GM18505 (cell line): ENCODE results near the gene B4GALT5.

Experiments
- ATAC-seq: cut with Tn5 transposase; IDR thresholded peaks from one replicate; pipeline ENCODE4 v1.9.1; 2021; ENCODE audit not compliant: unreplicated experiment
- POLR2A ChIP-seq: IDR thresholded peaks from 4 replicates; pipeline ENCODE4 v1.6.1; 2011; ENCODE audit warnings: borderline replicate concordance; ENCODE audit not compliant: insufficient read depth, insufficient read length; ENCODE audit errors: extremely low read depth

B4GALT5 gene

DNA sequence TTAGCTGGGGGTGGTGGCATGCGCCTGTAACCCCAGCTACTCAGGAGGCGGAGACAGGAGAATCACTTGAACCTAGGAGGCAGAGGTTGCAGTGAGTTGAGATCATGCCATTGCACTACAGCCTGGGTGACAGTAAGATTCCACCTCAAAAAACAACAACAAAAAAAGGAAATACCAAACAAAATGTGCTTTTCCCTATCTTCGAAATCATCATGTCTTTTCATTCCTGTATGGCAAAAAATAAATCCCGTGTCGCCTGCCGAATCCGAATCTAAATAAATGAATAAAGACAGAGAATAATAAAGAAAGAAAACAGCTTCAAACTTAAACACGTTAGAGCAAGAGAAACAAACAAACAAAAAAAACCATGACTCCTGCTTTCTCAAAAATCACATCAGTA lies 11.8 kb downstream of the B4GALT5 start:
- TF ChIP-seq POLR2A, result no peak

GRCh38 chr20:49701241-49701790 lies 12.4 kb downstream of the B4GALT5 start:
- no peak for TF ChIP-seq POLR2A
- ATAC-seq, result no peak

More for the DNA sequence above, 11.8 kb downstream of the B4GALT5 start:
- no peak for ATAC-seq

DNA sequence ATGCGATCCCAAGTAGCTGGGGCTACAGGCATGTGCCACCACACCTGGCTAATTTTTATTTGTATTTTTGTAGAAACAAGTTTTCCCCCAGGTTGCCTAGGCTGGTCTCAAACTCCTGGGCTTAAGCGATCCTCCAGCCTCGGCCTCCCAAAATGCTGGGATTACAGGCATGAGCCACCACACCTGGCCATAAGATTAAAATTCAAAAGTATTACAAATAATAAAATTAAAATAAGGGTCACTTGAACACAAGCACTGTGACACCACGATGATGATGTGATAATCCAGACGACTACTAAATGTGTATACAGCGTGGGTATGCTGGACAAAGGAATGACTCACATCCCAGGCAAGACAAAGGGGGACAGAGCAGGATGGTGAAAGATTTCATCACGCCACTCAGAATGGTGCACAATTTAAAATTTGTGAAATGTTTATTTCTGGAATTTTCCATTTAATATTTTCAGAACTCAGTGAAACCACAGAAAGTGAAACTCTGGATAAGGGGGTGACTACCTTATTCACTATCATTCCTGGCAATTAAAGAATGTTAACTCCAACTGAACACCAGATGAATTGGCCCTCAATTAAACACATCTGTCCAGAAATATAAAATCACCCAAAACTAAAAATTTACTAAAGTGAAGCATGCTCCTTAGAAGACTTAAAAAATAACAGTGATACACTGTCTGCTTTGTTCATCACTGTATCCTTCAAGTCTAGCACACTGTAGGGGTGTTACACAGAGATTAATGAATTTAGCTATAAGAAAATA lies 13.1 kb downstream of the B4GALT5 start:
- no peak for ATAC-seq

GRCh38 chr20:49699200-49699992 lies 14.3 kb downstream of the B4GALT5 start:
- ATAC-seq, result peak; percentile 71
- TF ChIP-seq POLR2A, result no peak

More for the DNA sequence above, 13.1 kb downstream of the B4GALT5 start:
- no peak for TF ChIP-seq POLR2A

- TF ChIP-seq POLR2A, result no peak
- ATAC-seq, result no peak
Measured at GRCh38 chr20:49698477-49698876, 15.2 kb downstream of the B4GALT5 start.

DNA sequence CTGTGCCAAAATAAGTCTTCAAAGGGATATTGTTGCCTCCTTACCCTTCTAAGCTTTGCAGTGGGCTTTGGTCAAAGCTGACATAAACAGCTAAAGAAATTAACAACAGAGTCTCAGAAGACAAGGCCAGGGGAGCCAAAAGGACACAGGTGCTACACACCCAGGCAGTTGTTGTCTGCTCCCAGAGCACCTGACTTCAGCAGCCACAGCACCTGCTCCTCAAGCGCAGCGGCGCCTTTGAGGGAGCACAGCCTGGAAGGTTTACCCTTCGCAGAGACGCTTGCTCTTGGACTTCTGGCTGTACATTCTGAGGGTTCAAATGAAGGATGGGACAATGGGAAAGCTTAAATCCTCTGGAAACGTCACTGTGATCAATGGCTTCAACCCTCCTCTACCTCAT lies 16.6 kb downstream of the B4GALT5 start:
- TF ChIP-seq POLR2A, result no peak
- ATAC-seq, result no peak

GRCh38 chr20:49696594-49696993 lies 17.1 kb downstream of the B4GALT5 start:
- ATAC-seq, result no peak
- no peak for TF ChIP-seq POLR2A

DNA sequence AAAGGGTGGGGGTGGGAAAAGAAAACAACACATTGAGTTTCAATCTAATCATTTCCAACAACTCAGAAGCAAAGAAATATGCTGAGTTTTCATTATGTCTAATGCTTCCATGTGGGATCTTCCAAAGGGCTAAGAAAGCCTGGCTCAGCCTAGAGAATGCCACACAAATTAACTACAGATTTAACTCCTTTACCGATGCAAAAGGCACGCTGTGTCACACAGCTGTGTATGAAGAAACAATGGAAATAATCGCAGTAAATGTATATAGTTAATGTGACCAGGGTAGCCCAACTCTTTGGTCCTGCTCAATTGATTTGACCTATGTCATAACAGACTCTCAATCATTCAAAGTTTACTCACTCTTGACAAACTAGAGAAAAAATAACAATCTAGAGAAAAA lies 17.8 kb downstream of the B4GALT5 start:
- no peak for ATAC-seq
- TF ChIP-seq POLR2A, result no peak

DNA sequence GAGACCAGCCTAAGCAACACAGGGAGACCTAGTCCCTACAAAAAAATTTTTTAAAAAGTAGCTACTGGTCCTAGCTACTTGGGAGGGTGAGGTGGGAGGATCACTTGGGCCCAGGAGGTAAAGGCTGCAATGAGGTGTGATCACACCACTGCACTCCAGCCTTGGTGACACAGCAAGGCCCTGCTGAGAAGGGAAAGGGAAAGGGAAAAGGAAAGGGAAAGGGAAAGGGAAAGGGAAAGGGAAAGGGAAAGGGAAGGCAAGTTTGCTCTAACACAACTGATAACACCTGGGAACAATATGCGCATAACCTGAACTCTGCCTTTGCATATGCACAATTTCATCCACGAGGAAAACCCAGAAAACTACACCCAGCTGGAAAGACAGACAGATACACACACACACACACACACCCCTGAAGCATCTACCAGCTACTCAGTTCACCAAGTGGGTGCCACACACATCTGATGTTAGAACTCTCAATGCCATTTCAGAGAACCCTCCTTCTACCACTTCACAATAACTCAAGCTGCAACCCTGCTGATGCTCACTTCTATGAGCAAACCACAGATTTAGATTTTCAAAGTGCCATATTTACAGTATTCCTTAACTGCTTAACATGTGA lies 19.1 kb downstream of the B4GALT5 start:
- TF ChIP-seq POLR2A, result no peak
- no peak for ATAC-seq

- TF ChIP-seq POLR2A, result no peak
- no peak for ATAC-seq
Measured at GRCh38 chr20:49693435-49694171, 20.1 kb downstream of the B4GALT5 start.

GRCh38 chr20:49692941-49693340 lies 20.7 kb downstream of the B4GALT5 start:
- TF ChIP-seq POLR2A, result no peak
- no peak for ATAC-seq

GRCh38 chr20:49691818-49692568 lies 21.7 kb downstream of the B4GALT5 start:
- no peak for ATAC-seq
- no peak for TF ChIP-seq POLR2A
